22Rv1 (cell line): ENCODE measurements around the gene FSTL3.

ENCODE experiments used
- ZFX ChIP-seq: fragments of 450-650 bp; IDR thresholded peaks from 2 replicates; pipeline ENCODE4 v1.6.1; 2017; ENCODE audit warnings: antibody characterized with exemption, borderline replicate concordance
- TF ChIP-seq, protein P1 (sequence below): fragments of 450-650 bp; IDR thresholded peaks from 2 replicates; pipeline ENCODE4 v1.5.1; 2017; ENCODE audit warnings: mild to moderate bottlenecking

- TF ChIP-seq, protein P1, sequence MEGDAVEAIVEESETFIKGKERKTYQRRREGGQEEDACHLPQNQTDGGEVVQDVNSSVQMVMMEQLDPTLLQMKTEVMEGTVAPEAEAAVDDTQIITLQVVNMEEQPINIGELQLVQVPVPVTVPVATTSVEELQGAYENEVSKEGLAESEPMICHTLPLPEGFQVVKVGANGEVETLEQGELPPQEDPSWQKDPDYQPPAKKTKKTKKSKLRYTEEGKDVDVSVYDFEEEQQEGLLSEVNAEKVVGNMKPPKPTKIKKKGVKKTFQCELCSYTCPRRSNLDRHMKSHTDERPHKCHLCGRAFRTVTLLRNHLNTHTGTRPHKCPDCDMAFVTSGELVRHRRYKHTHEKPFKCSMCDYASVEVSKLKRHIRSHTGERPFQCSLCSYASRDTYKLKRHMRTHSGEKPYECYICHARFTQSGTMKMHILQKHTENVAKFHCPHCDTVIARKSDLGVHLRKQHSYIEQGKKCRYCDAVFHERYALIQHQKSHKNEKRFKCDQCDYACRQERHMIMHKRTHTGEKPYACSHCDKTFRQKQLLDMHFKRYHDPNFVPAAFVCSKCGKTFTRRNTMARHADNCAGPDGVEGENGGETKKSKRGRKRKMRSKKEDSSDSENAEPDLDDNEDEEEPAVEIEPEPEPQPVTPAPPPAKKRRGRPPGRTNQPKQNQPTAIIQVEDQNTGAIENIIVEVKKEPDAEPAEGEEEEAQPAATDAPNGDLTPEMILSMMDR = no peak
- TF ChIP-seq ZFX = no peak
Measured at GRCh38 chr19:633068-633785, 43.0 kb upstream of the FSTL3 start, which contains the start of gene POLRMT.
